ENCODE measurements around the gene LPP. TPM values are rescaled to one million over a fixed set of nuclear protein-coding genes. Genes with fewer than 3 reads are reported as not detected.

Gene LPP
- total and polyA plus RNA-seq, 2 of the 4 experiments (the other 2 are of a cell fraction): 16.0 to 130 TPM

GRCh38 chr3:188435266-188435665 is 281.3 kb downstream of the LPP start:
- H2BK20ac ChIP-seq (ENCODE audit: low read depth, low read length): no peak overlapping the region
- in situ Hi-C loops (cut with MboI; ENCODE audit: low sequenced_read_pairs) (no loop called here), intact Hi-C loops (cut with micrococcal nuclease) (no loop called here), dilution Hi-C loops (cut with HindIII; ENCODE audit: low sequenced_read_pairs, unreplicated experiment) (no loop called here)
- peaks cover 47 to 78% of the 10 kb centered on the region in 2 experiments for H3K79me1 ChIP-seq (ENCODE audit: low read depth in 1 of 2, low read length in 2 of 2)
- no peak overlapping the region for H2AK9ac ChIP-seq (replicated peaks; ENCODE audit: low read depth, low read length, poor library complexity)
- H3K9me3 ChIP-seq (ENCODE audit: control insufficient read depth, insufficient read depth, low read length): no peaks in the 10 kb centered on the region
- no peaks in the 10 kb centered on the region for H3K27me3 ChIP-seq (ENCODE audit: control insufficient read depth, insufficient read depth, low read length)
- peaks cover 14% of the 10 kb centered on the region; the same call in 1 of the 2 replicates for H4K20me1 ChIP-seq (ENCODE audit: insufficient read depth, low read length)
- no peak overlapping the region for H4K5ac ChIP-seq (ENCODE audit: low read depth, low read length)
- no peak overlapping the region for H3K56ac ChIP-seq (ENCODE audit: extremely low read depth, insufficient read depth, low read length)
- no peak overlapping the region for H3K4me2 ChIP-seq (ENCODE audit: low read depth, low read length)
- H2BK15ac ChIP-seq (ENCODE audit: low read depth, low read length): no peak overlapping the region
- no peak overlapping the region for H2AK5ac ChIP-seq (ENCODE audit: low read depth, low read length)
- TF ChIP-seq USF2 (IDR thresholded peaks at IDR 0.05; ENCODE audit: low read depth, low read length) (no peak), FOS (IDR thresholded peaks at IDR 0.05; ENCODE audit: low read depth, low read length) (no peak), BHLHE40 (IDR thresholded peaks at IDR 0.05; ENCODE audit: low read depth, low read length) (no peak), CEBPB (IDR thresholded peaks at IDR 0.05; ENCODE audit: low read depth, low read length) (no peak), MAZ (IDR thresholded peaks at IDR 0.05; ENCODE audit: borderline replicate concordance, low read depth, low read length) (no peak), ELK1 (IDR thresholded peaks at IDR 0.05; ENCODE audit: borderline replicate concordance, low read depth, low read length) (no peak), SMC3 (IDR thresholded peaks at IDR 0.05; ENCODE audit: low read depth, low read length) (no peak), POLR2A (IDR thresholded peaks at IDR 0.05; ENCODE audit: low read depth, low read length) (no peak), RCOR1 (IDR thresholded peaks at IDR 0.05; ENCODE audit: insufficient replicate concordance, low read length) (no peak), RAD21 (IDR thresholded peaks at IDR 0.05; ENCODE audit: low read length) (no peak), MXI1 (IDR thresholded peaks at IDR 0.05; ENCODE audit: borderline replicate concordance, low read depth, low read length) (no peak), CTCF (conservative IDR thresholded peaks at IDR 0.05; ENCODE audit: low read depth, low read length) (no peak)
- POLR2A ChIA-PET (ENCODE audit: unreplicated experiment): interaction anchor here (0.5 kb wide), 1 partner anchor 23 kb away, joined by 5 read pairs; no protein-coding TSS in a partner anchor
- peaks cover 19% of the 10 kb centered on the region for H3K4me1 ChIP-seq (ENCODE audit: control insufficient read depth, insufficient read depth, low read length)
- WGBS, 2 experiments (ENCODE audit: extremely low coverage in 2 of 2, insufficient read length in 1 of 2): no CpG with 5 or more reads among the region's 1 CpG
- no peak overlapping the region for H3K27ac ChIP-seq (ENCODE audit: insufficient read depth, low read length)
- peaks cover 4% of the 10 kb centered on the region for H3K36me3 ChIP-seq (ENCODE audit: control insufficient read depth, insufficient read depth, low read length)
- no peak overlapping the region for H2BK5ac ChIP-seq (ENCODE audit: low read depth, low read length, poor library complexity, severe bottlenecking)
- CTCF ChIA-PET: interaction anchor here (1.1 kb wide), 1 partner anchor 11 kb away, joined by 3 read pairs; no protein-coding TSS in a partner anchor
- H3K9ac ChIP-seq (ENCODE audit: low read depth, low read length): no peak overlapping the region
- no peak overlapping the region for H3K4me3 ChIP-seq (ENCODE audit: insufficient read depth, low read depth, low read length)
- H4K8ac ChIP-seq (ENCODE audit: low read depth in 2 of 2, low read length in 2 of 2): no peak overlapping the region
- DNase-seq (no peak), ATAC-seq (ENCODE audit: low read depth) (no peak)
- H3K23ac ChIP-seq (ENCODE audit: low read depth, low read length): no peak overlapping the region
- BruUV-seq (replicated peaks): no TSS peak
- no peak overlapping the region for H3K14ac ChIP-seq (replicated peaks; ENCODE audit: low read depth, low read length)
- no peak overlapping the region for H2BK120ac ChIP-seq (ENCODE audit: low read depth, low read length)
- H3K4ac ChIP-seq (ENCODE audit: low read depth, low read length): no peak overlapping the region
- no peak overlapping the region for H2AFZ ChIP-seq (replicated peaks; ENCODE audit: low read length, poor library complexity)
- H3K9me1 ChIP-seq (ENCODE audit: insufficient read depth, low read length): peaks cover 13% of the 10 kb centered on the region
- H3K18ac ChIP-seq (ENCODE audit: low read depth, low read length): no peak overlapping the region
- H4K91ac ChIP-seq (ENCODE audit: insufficient read depth, low read depth, low read length): no peak overlapping the region
